Measurements from ENCODE around the gene TSPAN8. TPM values are rescaled to one million over a fixed set of nuclear protein-coding genes. Genes with fewer than 3 reads are reported as not detected.

Gene TSPAN8
- total and polyA plus RNA-seq, 2 experiments from 2014 or later = not detected

- no peak overlapping the region for H3K4me3 Mint-ChIP-seq
- no peak overlapping the region for H3K4me3 ChIP-seq
- H3K4me1 ChIP-seq (ENCODE audit: insufficient read depth) = peaks cover 5% of the 10 kb centered on the region
- H3K36me3 ChIP-seq (ENCODE audit: insufficient read depth) = no peaks in the 10 kb centered on the region
- no peaks in the 10 kb centered on the region for H3K27me3 ChIP-seq (ENCODE audit: insufficient read depth)
- ATAC-seq = no peak
- H3K9me3 Mint-ChIP-seq = no peaks in the 10 kb centered on the region; the same call in 2 of the 3 replicates
- H3K4me1 Mint-ChIP-seq = peaks cover 10% of the 10 kb centered on the region; the same call in 2 of the 3 replicates
- no peaks in the 10 kb centered on the region for H4K20me1 ChIP-seq (replicated peaks; ENCODE audit: insufficient read depth)
- no peaks in the 10 kb centered on the region for H3F3A ChIP-seq (replicated peaks; ENCODE audit: low read depth)
- H2AFZ ChIP-seq = no peak overlapping the region
- H3K79me2 ChIP-seq (replicated peaks; ENCODE audit: insufficient read depth) = no peaks in the 10 kb centered on the region
- H3K4me2 ChIP-seq = no peak overlapping the region
- H3K27ac ChIP-seq (ENCODE audit: low read depth) = no peak overlapping the region
- H3K27me3 Mint-ChIP-seq (ENCODE audit: insufficient read depth, low read depth, poor library complexity) = peaks cover 2% of the 10 kb centered on the region
- H3K9me2 ChIP-seq (ENCODE audit: insufficient read depth) = peaks cover 9% of the 10 kb centered on the region; the same call in 1 of the 2 replicates
- no peak overlapping the region for H3K27ac Mint-ChIP-seq
- no peak for TF ChIP-seq REST (IDR thresholded peaks at IDR 0.05; ENCODE audit: unreplicated experiment)
- TF ChIP-seq STAT1 (IDR thresholded peaks at IDR 0.05; ENCODE audit: unreplicated experiment) = no peak
- no peak for TF ChIP-seq ETS1 (IDR thresholded peaks at IDR 0.05)
- no peak for TF ChIP-seq EZH2 (IDR thresholded peaks at IDR 0.05; ENCODE audit: low read depth, unreplicated experiment)
- no peak for DNase-seq (ENCODE audit: low spot score)
- H3K36me3 Mint-ChIP-seq (ENCODE audit: low read depth) = no peaks in the 10 kb centered on the region
Measured at GRCh38 chr12:71142956-71143355, 14.8 kb downstream of the TSPAN8 start.

- Mint-ChIP-seq H3K27ac (no peak overlapping the region), H3K4me3 (no peak overlapping the region), H3K9me3 (no peaks in the 10 kb centered on the region; the same call in 2 of the 3 replicates), H3K4me1 (peaks cover 10% of the 10 kb centered on the region; the same call in 2 of the 3 replicates), H3K27me3 (ENCODE audit: insufficient read depth, low read depth, poor library complexity) (peaks cover 2% of the 10 kb centered on the region), H3K36me3 (ENCODE audit: low read depth) (no peaks in the 10 kb centered on the region)
- Histone ChIP-seq H3F3A (replicated peaks; ENCODE audit: low read depth) (no peaks in the 10 kb centered on the region), H3K36me3 (ENCODE audit: insufficient read depth) (no peaks in the 10 kb centered on the region), H2AFZ (peak overlapping the region; percentile 50; the same call in 1 of the 2 replicates), H3K79me2 (replicated peaks; ENCODE audit: insufficient read depth) (no peaks in the 10 kb centered on the region), H4K20me1 (replicated peaks; ENCODE audit: insufficient read depth) (no peaks in the 10 kb centered on the region), H3K4me1 (ENCODE audit: insufficient read depth) (peaks cover 5% of the 10 kb centered on the region), H3K27ac (ENCODE audit: low read depth) (no peak overlapping the region), H3K27me3 (ENCODE audit: insufficient read depth) (no peaks in the 10 kb centered on the region), H3K9me2 (ENCODE audit: insufficient read depth) (peaks cover 6% of the 10 kb centered on the region; the same call in 1 of the 2 replicates), H3K4me2 (no peak overlapping the region), H3K4me3 (no peak overlapping the region)
- DNase-seq (ENCODE audit: low spot score) (no peak), ATAC-seq (no peak)
- no peak for TF ChIP-seq REST (IDR thresholded peaks at IDR 0.05; ENCODE audit: unreplicated experiment)
- no peak for TF ChIP-seq STAT1 (IDR thresholded peaks at IDR 0.05; ENCODE audit: unreplicated experiment)
- TF ChIP-seq ZNF331 (CRISPR knock-in tag; IDR thresholded peaks at IDR 0.05; ENCODE audit: low read depth) = no peak
- TF ChIP-seq ZNF462 (CRISPR knock-in tag; IDR thresholded peaks at IDR 0.05) = no peak
Measured at GRCh38 chr12:71142016-71142415, 15.8 kb downstream of the TSPAN8 start.

All from GM23338 (cell line).